ENCODE results near the gene SGPL1. TPM values are rescaled to one million over a fixed set of nuclear protein-coding genes. Genes with fewer than 3 reads are reported as not detected.

SGPL1 gene
- total RNA-seq, 1 experiment from 2014 or later = 69.4 TPM

- intact Hi-C loops (cut with micrococcal nuclease) = no loop called here
- H2AFZ ChIP-seq (ENCODE audit: low read depth, low read length, poor library complexity, severe bottlenecking) = no peak overlapping the region
- H3K4me3 ChIP-seq (replicated peaks in 1 of 2; ENCODE audit: low read depth in 1 of 2, low read length in 2 of 2) = no peak overlapping the region
- H3K4me1 ChIP-seq (ENCODE audit: control insufficient read depth in 1 of 2, insufficient read depth in 2 of 2, low read length in 2 of 2) = peaks cover 28 to 35% of the 10 kb centered on the region in 2 experiments
- no peak overlapping the region for H3K9ac ChIP-seq (ENCODE audit: low read length)
- POLR2A ChIA-PET = no interaction called here
- H3K79me2 ChIP-seq (ENCODE audit: insufficient read depth, low read length) = no peaks in the 10 kb centered on the region
- BruUV-seq (replicated peaks) = no TSS peak
- TF ChIP-seq ZNF274 (IDR thresholded peaks at IDR 0.05; ENCODE audit: low read depth, low read length) (no peak), SIN3A (IDR thresholded peaks at IDR 0.05; ENCODE audit: low read depth) (no peak), EZH2phosphoT487 (IDR thresholded peaks at IDR 0.05; ENCODE audit: borderline replicate concordance) (no peak), ZBTB33 (IDR thresholded peaks at IDR 0.05; ENCODE audit: extremely low read depth, insufficient replicate concordance, low read length) (no peak), JUND (IDR thresholded peaks at IDR 0.05) (no peak), ATF3 (IDR thresholded peaks at IDR 0.05) (no peak), CTCF (IDR thresholded peaks at IDR 0.05 in 2 of 3, conservative IDR thresholded peaks at IDR 0.05 in 1 of 3; ENCODE audit: borderline replicate concordance in 1 of 3, insufficient read depth in 1 of 3, low read depth in 2 of 3, low read length in 2 of 3) (no peak), MAX (IDR thresholded peaks at IDR 0.05) (no peak), TCF7L2 (IDR thresholded peaks at IDR 0.05; ENCODE audit: borderline replicate concordance, extremely low read depth, insufficient read depth, insufficient read length) (no peak), POLR2AphosphoS5 (IDR thresholded peaks at IDR 0.05; ENCODE audit: low read depth, low read length) (no peak), SP1 (IDR thresholded peaks at IDR 0.05; ENCODE audit: low read depth) (no peak), FOSL1 (IDR thresholded peaks at IDR 0.05; ENCODE audit: low read depth) (no peak), POLR2A (IDR thresholded peaks at IDR 0.05; ENCODE audit: borderline replicate concordance, extremely low read depth, insufficient read depth, insufficient read length) (no peak), EGR1 (IDR thresholded peaks at IDR 0.05; ENCODE audit: low read depth) (no peak), SRF (IDR thresholded peaks at IDR 0.05; ENCODE audit: low read depth) (no peak), ELF1 (IDR thresholded peaks at IDR 0.05; ENCODE audit: borderline replicate concordance, low read depth) (no peak), CEBPB (IDR thresholded peaks at IDR 0.05; ENCODE audit: low read depth) (no peak), RAD21 (IDR thresholded peaks at IDR 0.05; ENCODE audit: low read depth) (no peak)
- CTCF ChIA-PET = no interaction called here
- H3K27ac ChIP-seq (ENCODE audit: low read depth, low read length) = no peak overlapping the region
- peak overlapping the region; percentile 40; the same call in 1 of the 2 replicates for H3K4me2 ChIP-seq (ENCODE audit: low read length)
- H3K36me3 ChIP-seq (ENCODE audit: control insufficient read depth in 1 of 2, insufficient read depth in 2 of 2, low read length in 2 of 2) = no peaks in the 10 kb centered on the region
- DNase-seq (ENCODE audit: low read depth, low spot score) (no peak), ATAC-seq (no peak)
- H3K9me3 ChIP-seq (ENCODE audit: control insufficient read depth in 1 of 2, insufficient read depth in 1 of 2, low read depth in 1 of 2, low read length in 2 of 2) = no peaks in the 10 kb centered on the region
- no peaks in the 10 kb centered on the region; the same call in 1 of the 2 replicates for H3K27me3 ChIP-seq (ENCODE audit: insufficient read depth, low read length)
- H4K20me1 ChIP-seq (ENCODE audit: insufficient read depth) = no peaks in the 10 kb centered on the region
- RAD21 ChIA-PET (ENCODE audit: low non-redundant PET in 1 of 2, low total read pairs in 2 of 2, uncharacterized antibody in 2 of 2, unreplicated experiment in 2 of 2) = no interaction called here
- no peaks in the 10 kb centered on the region for H3K9me2 ChIP-seq (ENCODE audit: insufficient read depth)
Measured at GRCh38 chr10:70930263-70931000, 114.7 kb downstream of the SGPL1 start.

All from HCT116 (cell line).